Gastroesophageal sphincter (tissue), 4 donors: ENCODE measurements around the gene RRAS. TPM values are rescaled to one million over a fixed set of nuclear protein-coding genes. Genes with fewer than 3 reads are reported as not detected.
"Not testable (repeated sequence)": the region's sequence is repeated elsewhere in the genome, so short reads cannot be mapped to it uniquely, and the experiment has no call there.

ENCODE experiments used
- ATAC-seq: fragments of 150-250 bp; one replicate; pipeline ENCODE4 v1.9.1; 2016; ENCODE audit warnings: mild to moderate bottlenecking, moderate library complexity
- H3K27ac ChIP-seq, 4 donors: fragments of 200-600 bp; sonication (generic) in 3 of 4; 1 replicate in 3 of 4; 2 replicates in 1 of 4; pipeline ENCODE4 v1.5.1; 2016 to 2019
- H3K27me3 ChIP-seq: fragments of 200-600 bp; sonication (generic); one replicate; pipeline ENCODE4 v1.5.1; 2019
- H3K36me3 ChIP-seq, 2 donors: fragments of 200-600 bp; sonication (generic); one replicate each; pipeline ENCODE4 v1.5.1; 2019; ENCODE audit warnings: control low read depth in 1 of 2
- H3K4me1 ChIP-seq, 3 donors: fragments of 200-600 bp; sonication (generic); 1 replicate in 2 of 3; 2 replicates in 1 of 3; pipeline ENCODE4 v1.5.1; 2016 to 2019; ENCODE audit warnings: control low read depth in 2 of 3
- H3K4me3 ChIP-seq, 2 donors: fragments of 200-600 bp; sonication (generic); one replicate each; pipeline ENCODE4 v1.5.1; 2019; ENCODE audit warnings: mild to moderate bottlenecking in 1 of 2, moderate library complexity in 1 of 2
- H3K9me3 ChIP-seq, 3 donors: fragments of 200-600 bp; sonication (generic); one replicate each; pipeline ENCODE4 v1.5.1; 2017 to 2019; ENCODE audit warnings: control low read depth in 2 of 3
- EP300 ChIP-seq: sonication (generic); formaldehyde crosslinking; IDR thresholded peaks from one replicate; pipeline ENCODE4 v1.6.1; 2017; ENCODE audit warnings: antibody characterized with exemption, mild to moderate bottlenecking
- POLR2A ChIP-seq, 2 donors: fragments of 450-650 bp; IDR thresholded peaks; one replicate each; pipeline ENCODE4 v1.6.1; 2017; ENCODE audit warnings: antibody characterized with exemption in 2 of 2, mild to moderate bottlenecking in 2 of 2, moderate library complexity in 1 of 2
- POLR2AphosphoS5 ChIP-seq: sonication (generic); formaldehyde crosslinking; IDR thresholded peaks from one replicate; pipeline ENCODE4 v1.6.1; 2017; ENCODE audit warnings: antibody characterized with exemption
- WGBS, 2 donors: methylation state at CpG; one replicate each; pipeline ENCODE4 v1.1.5; 2018; ENCODE audit warnings: low coverage in 1 of 2; 5-methylcytosine and 5-hydroxymethylcytosine counted together
- total RNA-seq, 4 donors: library from RNA; depleted of rRNA; stranded (reverse); fragments of >200 nt; gene quantifications; one replicate each; pipeline ENCODE4 v1.1.0, GENCODE V29; 2016
- TF ChIP-seq, protein P1 (sequence below), 4 experiments: fragments of 200-600 bp in 2 of 4; fragments of 450-650 bp in 2 of 4; sonication (generic) in 1 of 4; IDR thresholded peaks; one replicate each; pipeline ENCODE4 v1.5.1; 2017 to 2019; ENCODE audit warnings: antibody characterized with exemption in 4 of 4, mild to moderate bottlenecking in 2 of 4, moderate library complexity in 2 of 4

RRAS gene
- total RNA-seq, 4 donors from 2014 or later, result 100 to 162 (median 136) TPM

- no peaks in the 10 kb centered on the region for H3K9me3 ChIP-seq
- WGBS, 2 donors, result 40 to 70% methylated on average over 1 to 3 of the region's 9 CpGs
- H3K27me3 ChIP-seq, result no peaks in the 10 kb centered on the region
- peaks cover 0 to 32% of the 10 kb centered on the region in 2 donors for H3K36me3 ChIP-seq
- peaks cover 0 to 26% (median 10%) of the 10 kb centered on the region in 3 donors for H3K4me1 ChIP-seq
- no peak overlapping the region for H3K4me3 ChIP-seq
- TF ChIP-seq, protein P1, sequence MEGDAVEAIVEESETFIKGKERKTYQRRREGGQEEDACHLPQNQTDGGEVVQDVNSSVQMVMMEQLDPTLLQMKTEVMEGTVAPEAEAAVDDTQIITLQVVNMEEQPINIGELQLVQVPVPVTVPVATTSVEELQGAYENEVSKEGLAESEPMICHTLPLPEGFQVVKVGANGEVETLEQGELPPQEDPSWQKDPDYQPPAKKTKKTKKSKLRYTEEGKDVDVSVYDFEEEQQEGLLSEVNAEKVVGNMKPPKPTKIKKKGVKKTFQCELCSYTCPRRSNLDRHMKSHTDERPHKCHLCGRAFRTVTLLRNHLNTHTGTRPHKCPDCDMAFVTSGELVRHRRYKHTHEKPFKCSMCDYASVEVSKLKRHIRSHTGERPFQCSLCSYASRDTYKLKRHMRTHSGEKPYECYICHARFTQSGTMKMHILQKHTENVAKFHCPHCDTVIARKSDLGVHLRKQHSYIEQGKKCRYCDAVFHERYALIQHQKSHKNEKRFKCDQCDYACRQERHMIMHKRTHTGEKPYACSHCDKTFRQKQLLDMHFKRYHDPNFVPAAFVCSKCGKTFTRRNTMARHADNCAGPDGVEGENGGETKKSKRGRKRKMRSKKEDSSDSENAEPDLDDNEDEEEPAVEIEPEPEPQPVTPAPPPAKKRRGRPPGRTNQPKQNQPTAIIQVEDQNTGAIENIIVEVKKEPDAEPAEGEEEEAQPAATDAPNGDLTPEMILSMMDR (IDR thresholded peaks at IDR 0.05), result no peak
- TF ChIP-seq POLR2AphosphoS5 (no peak), POLR2A (IDR thresholded peaks at IDR 0.05) (no peak), EP300 (no peak)
- ATAC-seq, result no peak
- peak overlapping the region in 2 of 4 donors; percentile 2 to 17 for H3K27ac ChIP-seq
Observed at GRCh38 chr19:49629659-49630058, 10.3 kb downstream of the RRAS start.

DNA sequence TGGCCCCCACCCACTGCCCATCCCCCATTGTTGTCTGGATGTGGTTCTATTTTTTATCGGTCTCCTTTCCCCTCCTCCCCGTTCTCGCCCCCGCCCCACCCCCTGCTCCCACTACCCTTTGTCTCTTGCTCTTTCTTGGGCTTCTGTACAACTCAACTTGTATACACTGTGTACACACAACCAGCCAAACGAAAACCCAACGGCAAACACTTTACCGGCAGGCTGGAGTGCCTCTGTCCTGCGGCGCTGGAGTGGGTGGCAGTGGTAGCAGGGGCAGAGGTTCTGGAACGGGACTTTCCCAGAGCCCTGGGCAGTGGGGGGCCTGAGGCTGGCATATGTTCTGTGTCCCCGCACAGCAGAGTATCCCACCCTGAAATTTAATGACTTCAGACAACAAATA, 13.7 kb downstream of the RRAS start:
- TF ChIP-seq EP300 (no peak), POLR2AphosphoS5 (no peak), POLR2A (IDR thresholded peaks at IDR 0.05) (no peak)
- TF ChIP-seq, protein P1 (IDR thresholded peaks at IDR 0.05), result no peak
- WGBS, 2 donors, result 77% methylated on average over 8 of the region's 11 CpGs; no CpG with 5 or more reads in 1 of the 2 donors

GRCh38 chr19:49624967-49625910, 14.7 kb downstream of the RRAS start:
- no peaks in the 10 kb centered on the region for H3K27me3 ChIP-seq
- WGBS, 2 donors, result 52 to 73% methylated on average over 3 to 4 of the region's 27 CpGs
- peaks cover 0 to 60% of the 10 kb centered on the region in 2 donors for H3K36me3 ChIP-seq
- ATAC-seq, result no peak
- TF ChIP-seq POLR2A (IDR thresholded peaks at IDR 0.05) (no peak), EP300 (no peak), POLR2AphosphoS5 (no peak)
- TF ChIP-seq, protein P1 (IDR thresholded peaks at IDR 0.05), result no peak
- H3K9me3 ChIP-seq, result no peaks in the 10 kb centered on the region
- no peak overlapping the region for H3K27ac ChIP-seq
- no peak overlapping the region for H3K4me3 ChIP-seq
- peaks cover 0 to 8% (median 0%) of the 10 kb centered on the region in 3 donors for H3K4me1 ChIP-seq

More for the DNA sequence above, 13.7 kb downstream of the RRAS start:
- H3K27ac ChIP-seq, result no peak overlapping the region
- H3K4me3 ChIP-seq, result no peak overlapping the region
- peaks cover 0 to 50% of the 10 kb centered on the region in 2 donors for H3K36me3 ChIP-seq
- peaks cover 0 to 18% (median 8%) of the 10 kb centered on the region in 3 donors for H3K4me1 ChIP-seq
- ATAC-seq, result no peak
- H3K9me3 ChIP-seq, result no peaks in the 10 kb centered on the region
- no peaks in the 10 kb centered on the region for H3K27me3 ChIP-seq

DNA sequence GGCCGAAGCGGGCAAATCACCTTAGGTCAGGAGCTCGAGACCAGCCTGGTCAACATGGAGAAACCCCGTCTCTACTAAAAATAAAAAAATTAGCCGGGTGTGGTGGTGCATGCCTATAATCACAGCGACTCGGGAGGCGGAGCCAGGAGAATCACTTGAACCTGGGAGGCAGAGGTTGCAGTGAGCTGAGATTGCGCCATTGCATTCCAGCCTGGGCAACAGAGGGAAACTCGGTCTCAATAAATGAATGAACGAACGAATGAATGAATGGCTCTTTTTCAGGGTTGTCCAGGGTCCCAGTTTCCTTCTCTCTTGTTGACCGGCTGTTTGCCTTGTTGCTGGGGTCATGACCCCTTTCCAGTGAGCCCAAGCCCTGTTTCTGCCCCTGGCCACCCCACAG, 22.1 kb downstream of the RRAS start:
- not testable (repeated sequence) for ATAC-seq, H3K9me3 ChIP-seq, H3K4me3 ChIP-seq, H3K27me3 ChIP-seq, H3K27ac ChIP-seq
- 92 to 96% methylated on average over 5 to 11 of the region's 13 CpGs for WGBS, 2 donors
- Histone ChIP-seq H3K36me3 (peaks cover 0 to 94% of the 10 kb centered on the region in 2 donors), H3K4me1 (peaks cover 0 to 17% (median 8%) of the 10 kb centered on the region in 3 donors)

- 89 to 90% methylated on average over 4 of the region's 7 CpGs for WGBS, 2 donors
- H3K27me3 ChIP-seq, result no peaks in the 10 kb centered on the region
- no peak overlapping the region for H3K4me3 ChIP-seq
- H3K9me3 ChIP-seq, result no peaks in the 10 kb centered on the region
- no peak overlapping the region for H3K27ac ChIP-seq
- peaks cover 0 to 93% of the 10 kb centered on the region in 2 donors for H3K36me3 ChIP-seq
- TF ChIP-seq POLR2AphosphoS5, result no peak
- H3K4me1 ChIP-seq, result peaks cover 0 to 25% (median 8%) of the 10 kb centered on the region in 3 donors
- ATAC-seq, result no peak
Observed at GRCh38 chr19:49616945-49617344, 23.0 kb downstream of the RRAS start.

GRCh38 chr19:49616532-49616931, 23.4 kb downstream of the RRAS start:
- H3K36me3 ChIP-seq, result peaks cover 0 to 89% of the 10 kb centered on the region in 2 donors
- TF ChIP-seq, protein P1 (IDR thresholded peaks at IDR 0.05), result no peak
- TF ChIP-seq POLR2AphosphoS5 (no peak), POLR2A (IDR thresholded peaks at IDR 0.05) (no peak), EP300 (no peak)

More at GRCh38 chr19:49616532-49616931, 23.4 kb downstream of the RRAS start:
- Histone ChIP-seq H3K27ac (no peak overlapping the region), H3K4me3 (no peak overlapping the region), H3K27me3 (no peaks in the 10 kb centered on the region), H3K9me3 (no peaks in the 10 kb centered on the region), H3K4me1 (peaks cover 0 to 25% (median 8%) of the 10 kb centered on the region in 3 donors)
- 88% methylated on average over 4 of the region's 7 CpGs; no CpG with 5 or more reads in 1 of the 2 donors for WGBS, 2 donors
- no peak for ATAC-seq
